Measurements from ENCODE around the gene HOXA3. TPM values are rescaled to one million over a fixed set of nuclear protein-coding genes. Genes with fewer than 3 reads are reported as not detected.

HOXA3 gene
- total and polyA plus RNA-seq, 4 donors, result 6.2 to 36.9 (median 19.0) TPM

DNA sequence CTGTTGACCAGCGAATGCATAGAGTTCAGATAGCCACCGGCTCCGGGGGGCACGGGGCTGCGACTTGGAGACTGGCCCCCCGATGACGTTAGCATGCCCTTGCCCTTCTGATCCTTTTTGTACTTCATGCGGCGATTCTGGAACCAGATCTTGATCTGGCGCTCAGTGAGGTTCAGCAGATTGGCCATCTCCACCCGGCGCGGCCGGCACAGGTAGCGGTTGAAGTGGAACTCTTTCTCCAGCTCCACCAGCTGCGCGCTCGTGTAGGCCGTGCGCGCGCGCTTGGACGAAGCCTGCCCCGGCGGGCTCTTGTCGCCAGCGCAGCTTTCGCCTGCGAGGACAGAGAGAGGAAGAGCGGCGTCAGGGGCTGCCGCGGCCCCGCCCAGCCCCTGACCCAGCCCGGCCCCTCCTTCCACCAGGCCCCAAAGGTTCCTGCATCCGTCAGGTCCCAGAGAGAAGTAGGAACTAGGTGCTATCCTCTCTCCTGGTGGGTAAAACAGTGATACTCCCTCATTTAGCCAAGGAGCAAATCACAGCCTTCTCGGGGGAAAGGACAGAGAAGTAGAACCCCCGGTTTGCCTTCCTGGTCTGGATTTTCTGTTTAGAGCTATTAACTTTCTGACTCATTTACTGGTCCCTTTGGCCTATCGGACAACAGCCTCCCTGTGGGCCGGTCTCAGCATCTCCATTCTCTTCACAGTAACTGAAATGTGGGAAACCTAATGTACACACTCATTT, 43.8 kb downstream of the HOXA3 start:
- Histone ChIP-seq H3K4me3 (ENCODE audit: low read depth, low read length) (peak overlapping the region; percentile 85), H3K9me3 (ENCODE audit: control insufficient read depth, insufficient read depth, low read length) (no peaks in the 10 kb centered on the region), H3K4me1 (ENCODE audit: control insufficient read depth, insufficient read depth, low read length) (peaks cover 74% of the 10 kb centered on the region), H3K36me3 (ENCODE audit: control insufficient read depth, insufficient read depth, low read length) (peaks cover 24% of the 10 kb centered on the region), H3K27me3 (ENCODE audit: control insufficient read depth, insufficient read depth, low read length) (peaks cover 4% of the 10 kb centered on the region), H3K27ac (ENCODE audit: low read depth, low read length) (peak overlapping the region; percentile 98)
- WGBS (ENCODE audit: insufficient coverage), result 12% methylated on average over 35 of the region's 41 CpGs
- DNase-seq (ENCODE audit: low read depth in 4 of 6, low spot score in 6 of 6), result peak in 3 of 6 donors; percentile 40 to 80 (median 74)

DNA sequence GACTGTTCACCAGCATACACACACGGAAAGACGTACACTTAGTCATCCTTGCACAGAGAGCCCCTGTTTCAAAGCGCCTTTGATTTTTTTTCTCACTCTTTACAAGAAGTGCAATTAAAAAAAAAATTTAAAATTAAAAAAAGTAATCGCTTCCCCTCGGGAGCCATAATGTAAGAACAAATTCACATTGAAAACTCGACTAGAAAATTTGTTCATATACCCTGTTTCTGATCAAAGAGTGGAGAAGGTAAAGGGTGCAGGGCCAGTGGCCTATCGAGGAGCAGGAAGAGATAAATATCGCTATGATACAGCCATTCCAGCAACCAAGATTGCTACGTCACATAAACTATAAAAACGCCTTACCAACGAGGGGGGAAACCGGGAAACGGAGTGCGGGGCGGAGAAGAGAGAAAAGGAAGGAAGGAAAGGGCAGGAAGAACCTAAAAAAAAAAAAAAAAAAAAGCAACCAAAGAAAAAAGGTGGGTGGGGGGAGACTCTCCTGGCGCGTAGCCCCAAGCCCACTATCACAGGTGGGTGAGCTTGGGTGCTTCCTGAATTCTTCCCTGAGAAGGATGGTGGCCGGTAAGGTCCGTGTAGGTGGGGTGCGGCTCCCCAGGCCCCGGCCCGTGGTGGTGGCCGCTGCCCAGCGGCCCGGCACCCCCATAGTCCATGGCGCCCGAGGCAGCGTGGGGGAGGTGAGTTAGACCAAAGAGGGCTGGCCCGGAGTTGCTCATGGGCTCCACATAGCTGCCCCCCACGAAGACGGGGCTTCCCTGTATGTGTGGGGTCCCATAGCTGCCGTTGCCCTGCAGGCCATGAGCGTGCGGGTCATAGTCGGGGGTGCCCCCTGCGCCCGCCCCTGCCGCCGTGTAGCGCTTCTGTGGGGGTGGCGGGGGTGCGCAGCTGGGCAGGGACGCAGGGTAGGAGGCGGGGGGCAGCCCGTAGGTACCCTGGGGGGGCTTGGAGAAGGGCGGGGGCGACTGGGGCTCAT, 44.7 kb downstream of the HOXA3 start:
- Histone ChIP-seq H3K27me3 (ENCODE audit: control insufficient read depth, insufficient read depth, low read length) (peaks cover 8% of the 10 kb centered on the region), H3K36me3 (ENCODE audit: control insufficient read depth, insufficient read depth, low read length) (peaks cover 27% of the 10 kb centered on the region), H3K4me1 (ENCODE audit: control insufficient read depth, insufficient read depth, low read length) (peaks cover 78% of the 10 kb centered on the region), H3K9me3 (ENCODE audit: control insufficient read depth, insufficient read depth, low read length) (no peaks in the 10 kb centered on the region), H3K4me3 (ENCODE audit: low read depth, low read length) (peak overlapping the region; percentile 85), H3K27ac (ENCODE audit: low read depth, low read length) (peak overlapping the region; percentile 98)
- WGBS (ENCODE audit: insufficient coverage), result 13% methylated on average over 34 of the region's 47 CpGs
- DNase-seq (ENCODE audit: low read depth in 4 of 6, low spot score in 6 of 6), result peak in 4 of 6 donors; percentile 35 to 87 (median 56)

DNA sequence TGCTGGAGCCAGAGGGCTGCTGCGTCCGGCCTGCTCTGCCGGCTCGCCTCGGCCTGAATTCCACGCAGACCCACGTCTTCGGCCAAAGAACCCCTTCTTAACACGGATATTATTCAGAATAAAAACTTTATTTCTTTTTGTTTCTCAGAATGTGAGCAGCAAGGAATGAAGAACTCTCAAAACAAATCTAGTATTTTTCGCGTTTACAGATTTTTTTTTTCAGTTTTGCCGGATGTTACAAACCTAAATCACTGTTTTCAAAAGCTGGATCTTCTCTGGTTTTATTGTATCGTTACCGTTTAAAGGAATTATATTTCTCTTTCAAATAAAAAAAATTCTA, 45.5 kb downstream of the HOXA3 start:
- Histone ChIP-seq H3K9me3 (ENCODE audit: control insufficient read depth, insufficient read depth, low read length) (no peaks in the 10 kb centered on the region), H3K36me3 (ENCODE audit: control insufficient read depth, insufficient read depth, low read length) (peaks cover 27% of the 10 kb centered on the region), H3K27me3 (ENCODE audit: control insufficient read depth, insufficient read depth, low read length) (peaks cover 8% of the 10 kb centered on the region), H3K4me1 (ENCODE audit: control insufficient read depth, insufficient read depth, low read length) (peaks cover 79% of the 10 kb centered on the region), H3K4me3 (ENCODE audit: low read depth, low read length) (peak overlapping the region; percentile 85), H3K27ac (ENCODE audit: low read depth, low read length) (peak overlapping the region; percentile 98)
- peak in 1 of 6 donors; percentile 22 for DNase-seq (ENCODE audit: low read depth in 4 of 6, low spot score in 6 of 6)
- 14% methylated on average over 5 of the region's 14 CpGs for WGBS (ENCODE audit: insufficient coverage)

- peak in 4 of 6 donors; percentile 41 to 89 (median 59) for DNase-seq (ENCODE audit: low read depth in 4 of 6, low spot score in 6 of 6)
- H3K9me3 ChIP-seq (ENCODE audit: control insufficient read depth, insufficient read depth, low read length), result no peaks in the 10 kb centered on the region
- H3K27me3 ChIP-seq (ENCODE audit: control insufficient read depth, insufficient read depth, low read length), result peaks cover 12% of the 10 kb centered on the region
- WGBS (ENCODE audit: insufficient coverage), result 4% methylated on average over 43 of the region's 44 CpGs
- H3K36me3 ChIP-seq (ENCODE audit: control insufficient read depth, insufficient read depth, low read length), result peaks cover 27% of the 10 kb centered on the region
- H3K4me3 ChIP-seq (ENCODE audit: low read depth, low read length), result peak overlapping the region; percentile 85
- peaks cover 79% of the 10 kb centered on the region for H3K4me1 ChIP-seq (ENCODE audit: control insufficient read depth, insufficient read depth, low read length)
- peak overlapping the region; percentile 98 for H3K27ac ChIP-seq (ENCODE audit: low read depth, low read length)
These were observed 46.0 kb downstream of the HOXA3 start for GRCh38 chr7:27106181-27106900.

DNA sequence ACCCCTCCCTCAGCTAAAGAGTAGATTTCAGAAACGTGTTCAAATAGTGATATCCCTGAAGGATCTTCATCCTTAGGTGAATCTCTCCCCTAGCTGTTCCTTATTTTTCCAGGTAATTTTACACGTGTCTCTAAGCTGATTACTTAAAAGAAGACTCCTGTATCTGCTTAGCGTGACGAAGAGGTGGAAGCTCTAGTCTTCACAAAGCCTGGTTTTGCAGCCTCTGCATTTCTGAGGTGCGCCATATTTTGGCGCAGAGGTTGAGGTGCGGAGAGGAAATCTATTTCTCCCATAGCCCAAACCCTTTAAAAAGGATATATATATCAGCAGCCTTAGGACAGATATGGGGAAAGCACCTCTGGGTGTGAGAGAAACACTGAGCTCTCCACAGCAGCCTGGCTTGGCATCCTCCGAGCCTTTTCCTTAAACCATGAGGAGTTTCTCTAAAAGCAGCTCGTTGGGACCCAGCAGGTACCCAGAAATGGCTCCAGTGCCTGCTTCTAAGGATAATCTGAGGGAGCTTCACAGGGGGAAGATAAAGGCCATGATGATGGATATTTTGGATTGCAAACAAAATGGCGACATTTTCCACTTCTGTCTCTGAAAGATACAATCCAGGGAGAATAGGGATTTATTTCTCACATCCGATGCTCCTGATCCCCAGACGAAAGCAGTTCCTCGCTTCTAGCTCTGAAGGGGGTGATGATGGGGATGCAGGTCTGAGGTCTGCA, 46.9 kb downstream of the HOXA3 start:
- Histone ChIP-seq H3K9me3 (ENCODE audit: control insufficient read depth, insufficient read depth, low read length) (no peaks in the 10 kb centered on the region), H3K4me1 (ENCODE audit: control insufficient read depth, insufficient read depth, low read length) (peaks cover 74% of the 10 kb centered on the region), H3K27me3 (ENCODE audit: control insufficient read depth, insufficient read depth, low read length) (peaks cover 12% of the 10 kb centered on the region), H3K4me3 (ENCODE audit: low read depth, low read length) (peak overlapping the region; percentile 85), H3K27ac (ENCODE audit: low read depth, low read length) (peak overlapping the region; percentile 98), H3K36me3 (ENCODE audit: control insufficient read depth, insufficient read depth, low read length) (peaks cover 27% of the 10 kb centered on the region)
- DNase-seq (ENCODE audit: low read depth in 4 of 6, low spot score in 6 of 6), result peak in 4 of 6 donors; percentile 26 to 89 (median 60)
- WGBS (ENCODE audit: insufficient coverage), result 25% methylated on average over 2 of the region's 13 CpGs

DNA sequence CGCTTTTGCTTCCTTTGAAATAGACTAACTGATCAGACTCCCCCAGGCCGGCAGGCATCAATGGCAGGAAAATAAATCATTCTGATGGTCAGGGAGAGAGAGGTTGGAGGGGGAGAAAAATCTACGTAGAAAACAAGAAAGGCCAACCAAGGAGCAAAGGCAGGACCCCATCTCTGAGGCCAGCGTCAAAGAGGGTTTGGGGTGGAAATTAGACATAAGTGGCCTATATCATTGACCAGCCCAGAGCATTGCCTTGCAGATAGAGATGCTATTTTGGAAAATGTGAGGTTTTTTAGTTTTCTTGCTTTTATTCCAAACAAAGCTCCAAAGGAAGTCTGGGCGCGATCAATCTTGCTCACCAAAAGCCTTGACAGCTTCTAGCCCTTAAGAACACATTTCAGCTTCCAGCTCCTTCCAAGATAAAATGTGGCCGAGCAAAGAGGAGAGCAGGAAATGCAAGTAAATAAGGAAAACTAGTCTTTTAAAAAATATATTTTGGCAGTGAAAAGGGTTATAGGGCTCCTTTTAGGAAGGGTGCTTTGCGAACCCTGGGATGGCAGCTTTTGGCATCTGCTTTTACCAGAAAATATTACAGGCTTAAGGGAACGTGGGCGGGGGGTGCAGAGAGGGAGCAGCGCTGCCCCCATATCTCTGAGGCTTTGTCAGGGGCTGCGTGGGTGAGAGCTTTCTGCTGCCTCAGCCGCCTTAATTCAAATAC, 47.9 kb downstream of the HOXA3 start:
- peaks cover 64% of the 10 kb centered on the region for H3K4me1 ChIP-seq (ENCODE audit: control insufficient read depth, insufficient read depth, low read length)
- peaks cover 20% of the 10 kb centered on the region for H3K36me3 ChIP-seq (ENCODE audit: control insufficient read depth, insufficient read depth, low read length)
- DNase-seq (ENCODE audit: low read depth in 4 of 6, low spot score in 6 of 6), result peak in 4 of 6 donors; percentile 42 to 86 (median 79)
- no peaks in the 10 kb centered on the region for H3K9me3 ChIP-seq (ENCODE audit: control insufficient read depth, insufficient read depth, low read length)
- WGBS (ENCODE audit: insufficient coverage), result 19% methylated on average over 7 of the region's 13 CpGs
- peak overlapping the region; percentile 85 for H3K4me3 ChIP-seq (ENCODE audit: low read depth, low read length)
- H3K27me3 ChIP-seq (ENCODE audit: control insufficient read depth, insufficient read depth, low read length), result peaks cover 12% of the 10 kb centered on the region
- peak overlapping the region; percentile 98 for H3K27ac ChIP-seq (ENCODE audit: low read depth, low read length)

DNA sequence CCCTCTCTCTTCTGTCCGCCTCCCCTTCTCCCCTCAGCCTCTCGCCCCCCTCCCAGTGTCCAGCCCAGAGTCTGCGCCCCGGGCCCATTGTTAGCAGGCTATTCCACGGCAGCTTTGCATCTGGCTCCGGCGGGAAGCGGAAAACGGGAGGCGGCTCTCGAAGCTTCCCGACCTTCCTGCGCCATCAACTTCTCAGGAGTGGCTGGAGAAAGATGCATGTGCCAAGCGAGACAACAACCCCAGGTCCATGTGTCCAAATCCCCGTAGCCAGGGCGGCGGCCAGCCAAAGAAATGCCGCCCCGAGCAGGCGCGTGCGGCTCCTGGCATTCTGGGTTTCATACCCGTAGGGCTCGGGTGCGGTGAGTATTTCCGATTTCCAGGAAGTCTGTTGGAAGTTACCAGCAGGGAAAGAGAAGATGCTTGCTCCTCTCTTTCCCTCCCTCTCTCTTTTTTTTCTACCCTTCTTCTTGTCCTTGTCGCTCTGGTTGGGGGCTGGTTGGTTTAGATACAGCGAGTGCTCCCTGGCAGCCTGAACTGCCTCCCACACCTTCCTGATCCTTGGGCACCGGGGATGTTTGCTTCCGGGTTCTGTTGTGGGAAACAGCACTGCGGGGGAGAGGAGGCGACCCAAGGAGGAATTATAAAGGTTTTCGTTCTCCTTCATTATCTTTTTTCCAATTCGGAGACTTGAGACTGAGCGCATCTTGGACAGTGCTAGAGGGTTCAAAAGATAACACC, 48.7 kb downstream of the HOXA3 start:
- DNase-seq (ENCODE audit: low read depth in 4 of 6, low spot score in 6 of 6), result peak in 5 of 6 donors; percentile 40 to 85 (median 54)
- peak overlapping the region; percentile 85 for H3K4me3 ChIP-seq (ENCODE audit: low read depth, low read length)
- H3K27me3 ChIP-seq (ENCODE audit: control insufficient read depth, insufficient read depth, low read length), result peaks cover 14% of the 10 kb centered on the region
- WGBS (ENCODE audit: insufficient coverage), result 23% methylated on average over 21 of the region's 35 CpGs
- peaks cover 60% of the 10 kb centered on the region for H3K4me1 ChIP-seq (ENCODE audit: control insufficient read depth, insufficient read depth, low read length)
- H3K36me3 ChIP-seq (ENCODE audit: control insufficient read depth, insufficient read depth, low read length), result peaks cover 20% of the 10 kb centered on the region
- peak overlapping the region; percentile 98 for H3K27ac ChIP-seq (ENCODE audit: low read depth, low read length)
- no peaks in the 10 kb centered on the region for H3K9me3 ChIP-seq (ENCODE audit: control insufficient read depth, insufficient read depth, low read length)

All from spinal cord (tissue), 10 donors.